HL-60 (cell line): ENCODE data around the gene RECK.

Source experiments
- DNase-seq, 2 experiments: peaks; one replicate each; pipeline ENCODE4 v3.0.0-alpha.2; 2010 to 2020; ENCODE audit warnings: low read depth in 1 of 2, low spot score in 1 of 2
- H3K27ac ChIP-seq: fragments of 250-450 bp; sonication (Bioruptor Pico); replicated peaks from 2 replicates; pipeline ENCODE4 v1.5.1; 2020; ENCODE audit warnings: mild to moderate bottlenecking, moderate library complexity
- H3K27me3 ChIP-seq: fragments of 250-450 bp; sonication (Bioruptor Pico); 2 replicates; pipeline ENCODE4 v1.5.1; 2021; ENCODE audit warnings: mild to moderate bottlenecking, moderate library complexity; ENCODE audit not compliant: insufficient read depth, poor library complexity, severe bottlenecking
- H3K4me3 ChIP-seq: replicated peaks from 2 replicates; pipeline ENCODE4 v1.5.1; 2011; ENCODE audit warnings: mild to moderate bottlenecking, control low read depth, low read length; ENCODE audit not compliant: insufficient read depth
- GABPA ChIP-seq: IDR thresholded peaks from 2 replicates; pipeline ENCODE4 v1.6.1; 2012; ENCODE audit warnings: low read depth
- POLR2AphosphoS5 ChIP-seq: IDR thresholded peaks from 2 replicates; pipeline ENCODE4 v1.6.1; 2012; ENCODE audit warnings: low read depth
- SPI1 ChIP-seq: IDR thresholded peaks from 2 replicates; pipeline ENCODE4 v1.6.1; 2012; ENCODE audit warnings: low read depth, mild to moderate bottlenecking, borderline replicate concordance
- TF ChIP-seq, protein P1 (sequence below): IDR thresholded peaks from 2 replicates; pipeline ENCODE4 v1.6.1; 2012; ENCODE audit warnings: low read depth; ENCODE audit not compliant: insufficient replicate concordance
- TF ChIP-seq, protein P2 (sequence below): IDR thresholded peaks from one replicate; pipeline ENCODE4 v1.5.1; 2011; ENCODE audit warnings: low read length, control low read depth, inconsistent platforms; ENCODE audit not compliant: insufficient read depth

RECK gene

DNA sequence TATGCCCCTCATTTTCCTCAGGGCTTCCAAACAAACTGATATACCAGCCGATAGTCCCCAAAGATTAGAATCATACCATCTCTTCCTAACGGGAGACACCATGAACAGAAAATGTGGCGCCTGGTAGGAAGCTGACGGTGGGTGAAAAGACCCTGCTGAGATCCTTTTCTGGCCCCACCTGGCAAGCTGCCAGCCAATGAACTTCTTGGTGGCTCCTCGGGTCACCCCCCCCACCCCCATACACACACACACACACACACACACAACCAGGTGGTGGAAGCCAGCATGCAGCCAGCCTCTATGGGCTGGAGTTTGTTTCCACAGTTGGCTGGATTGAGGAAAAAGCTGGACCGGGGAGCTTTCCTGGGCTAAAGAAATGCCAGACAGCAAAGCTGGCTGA lies 127.7 kb downstream of the RECK start:
- Histone ChIP-seq H3K27me3 (no peaks in the 10 kb centered on the region), H3K27ac (no peak overlapping the region), H3K4me3 (no peak overlapping the region)
- TF ChIP-seq SPI1 (no peak), POLR2AphosphoS5 (no peak), GABPA (no peak)
- TF ChIP-seq, protein P1, sequence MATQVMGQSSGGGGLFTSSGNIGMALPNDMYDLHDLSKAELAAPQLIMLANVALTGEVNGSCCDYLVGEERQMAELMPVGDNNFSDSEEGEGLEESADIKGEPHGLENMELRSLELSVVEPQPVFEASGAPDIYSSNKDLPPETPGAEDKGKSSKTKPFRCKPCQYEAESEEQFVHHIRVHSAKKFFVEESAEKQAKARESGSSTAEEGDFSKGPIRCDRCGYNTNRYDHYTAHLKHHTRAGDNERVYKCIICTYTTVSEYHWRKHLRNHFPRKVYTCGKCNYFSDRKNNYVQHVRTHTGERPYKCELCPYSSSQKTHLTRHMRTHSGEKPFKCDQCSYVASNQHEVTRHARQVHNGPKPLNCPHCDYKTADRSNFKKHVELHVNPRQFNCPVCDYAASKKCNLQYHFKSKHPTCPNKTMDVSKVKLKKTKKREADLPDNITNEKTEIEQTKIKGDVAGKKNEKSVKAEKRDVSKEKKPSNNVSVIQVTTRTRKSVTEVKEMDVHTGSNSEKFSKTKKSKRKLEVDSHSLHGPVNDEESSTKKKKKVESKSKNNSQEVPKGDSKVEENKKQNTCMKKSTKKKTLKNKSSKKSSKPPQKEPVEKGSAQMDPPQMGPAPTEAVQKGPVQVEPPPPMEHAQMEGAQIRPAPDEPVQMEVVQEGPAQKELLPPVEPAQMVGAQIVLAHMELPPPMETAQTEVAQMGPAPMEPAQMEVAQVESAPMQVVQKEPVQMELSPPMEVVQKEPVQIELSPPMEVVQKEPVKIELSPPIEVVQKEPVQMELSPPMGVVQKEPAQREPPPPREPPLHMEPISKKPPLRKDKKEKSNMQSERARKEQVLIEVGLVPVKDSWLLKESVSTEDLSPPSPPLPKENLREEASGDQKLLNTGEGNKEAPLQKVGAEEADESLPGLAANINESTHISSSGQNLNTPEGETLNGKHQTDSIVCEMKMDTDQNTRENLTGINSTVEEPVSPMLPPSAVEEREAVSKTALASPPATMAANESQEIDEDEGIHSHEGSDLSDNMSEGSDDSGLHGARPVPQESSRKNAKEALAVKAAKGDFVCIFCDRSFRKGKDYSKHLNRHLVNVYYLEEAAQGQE: no peak
- TF ChIP-seq, protein P2, sequence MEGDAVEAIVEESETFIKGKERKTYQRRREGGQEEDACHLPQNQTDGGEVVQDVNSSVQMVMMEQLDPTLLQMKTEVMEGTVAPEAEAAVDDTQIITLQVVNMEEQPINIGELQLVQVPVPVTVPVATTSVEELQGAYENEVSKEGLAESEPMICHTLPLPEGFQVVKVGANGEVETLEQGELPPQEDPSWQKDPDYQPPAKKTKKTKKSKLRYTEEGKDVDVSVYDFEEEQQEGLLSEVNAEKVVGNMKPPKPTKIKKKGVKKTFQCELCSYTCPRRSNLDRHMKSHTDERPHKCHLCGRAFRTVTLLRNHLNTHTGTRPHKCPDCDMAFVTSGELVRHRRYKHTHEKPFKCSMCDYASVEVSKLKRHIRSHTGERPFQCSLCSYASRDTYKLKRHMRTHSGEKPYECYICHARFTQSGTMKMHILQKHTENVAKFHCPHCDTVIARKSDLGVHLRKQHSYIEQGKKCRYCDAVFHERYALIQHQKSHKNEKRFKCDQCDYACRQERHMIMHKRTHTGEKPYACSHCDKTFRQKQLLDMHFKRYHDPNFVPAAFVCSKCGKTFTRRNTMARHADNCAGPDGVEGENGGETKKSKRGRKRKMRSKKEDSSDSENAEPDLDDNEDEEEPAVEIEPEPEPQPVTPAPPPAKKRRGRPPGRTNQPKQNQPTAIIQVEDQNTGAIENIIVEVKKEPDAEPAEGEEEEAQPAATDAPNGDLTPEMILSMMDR: no peak
- no peak for DNase-seq

DNA sequence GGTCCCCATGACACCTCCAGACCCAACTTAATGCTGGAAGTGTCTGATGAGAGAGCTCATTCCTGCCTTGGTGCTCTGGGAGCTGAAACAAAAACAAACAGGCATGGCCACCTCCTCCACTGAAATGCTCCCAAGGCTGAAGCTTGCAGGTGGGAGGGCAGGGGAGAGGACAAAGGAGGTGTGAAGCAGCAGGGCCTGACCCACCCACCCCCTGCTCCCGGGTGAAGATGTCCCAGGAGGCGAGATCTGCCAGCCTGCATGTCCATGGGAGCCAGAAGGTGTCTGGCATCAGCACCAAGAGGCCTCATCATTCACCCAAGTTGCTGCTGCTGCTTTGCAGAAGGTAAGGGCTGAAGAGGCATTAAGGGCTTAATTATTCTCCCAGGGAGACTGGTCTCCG lies 128.3 kb downstream of the RECK start:
- Histone ChIP-seq H3K27ac (no peak overlapping the region), H3K4me3 (no peak overlapping the region), H3K27me3 (no peaks in the 10 kb centered on the region)
- TF ChIP-seq, protein P1: no peak
- TF ChIP-seq SPI1 (no peak), POLR2AphosphoS5 (no peak), GABPA (no peak)
- TF ChIP-seq, protein P2: no peak
- DNase-seq: no peak

DNA sequence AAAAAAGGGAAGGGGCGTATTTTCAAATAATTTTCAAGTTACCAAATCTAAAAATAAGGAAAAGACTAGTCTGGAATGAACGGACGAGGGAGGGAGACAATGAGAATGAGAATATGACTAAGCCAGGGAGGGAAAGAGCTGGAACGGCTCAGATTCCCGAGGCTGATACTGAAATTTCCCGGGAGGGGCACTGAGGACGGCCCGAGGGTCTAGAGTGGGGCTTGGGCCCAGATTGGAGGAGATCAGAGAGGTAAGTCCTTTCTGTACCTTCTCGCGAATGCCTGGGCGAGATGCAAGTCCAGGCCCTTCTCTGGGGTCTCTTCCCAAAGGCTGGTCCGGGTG lies 129.1 kb downstream of the RECK start:
- H3K27me3 ChIP-seq: no peaks in the 10 kb centered on the region
- H3K27ac ChIP-seq: no peak overlapping the region
- no peak for DNase-seq
- TF ChIP-seq SPI1 (no peak), POLR2AphosphoS5 (no peak), GABPA (no peak)
- TF ChIP-seq, protein P1: no peak
- TF ChIP-seq, protein P2: no peak
- H3K4me3 ChIP-seq: no peak overlapping the region
